ENCODE data around the gene HK1. TPM values are rescaled to one million over a fixed set of nuclear protein-coding genes. Genes with fewer than 3 reads are reported as not detected.
A peak's percentile ranks its signal among the peaks of the same experiment; 100 is the strongest.
"Not testable (repeated sequence)": the region's sequence is repeated elsewhere in the genome, so short reads cannot be mapped to it uniquely, and the experiment has no call there.

HK1 gene
- total RNA-seq, 2 experiments from 2014 or later, result 121 to 135 TPM

DNA sequence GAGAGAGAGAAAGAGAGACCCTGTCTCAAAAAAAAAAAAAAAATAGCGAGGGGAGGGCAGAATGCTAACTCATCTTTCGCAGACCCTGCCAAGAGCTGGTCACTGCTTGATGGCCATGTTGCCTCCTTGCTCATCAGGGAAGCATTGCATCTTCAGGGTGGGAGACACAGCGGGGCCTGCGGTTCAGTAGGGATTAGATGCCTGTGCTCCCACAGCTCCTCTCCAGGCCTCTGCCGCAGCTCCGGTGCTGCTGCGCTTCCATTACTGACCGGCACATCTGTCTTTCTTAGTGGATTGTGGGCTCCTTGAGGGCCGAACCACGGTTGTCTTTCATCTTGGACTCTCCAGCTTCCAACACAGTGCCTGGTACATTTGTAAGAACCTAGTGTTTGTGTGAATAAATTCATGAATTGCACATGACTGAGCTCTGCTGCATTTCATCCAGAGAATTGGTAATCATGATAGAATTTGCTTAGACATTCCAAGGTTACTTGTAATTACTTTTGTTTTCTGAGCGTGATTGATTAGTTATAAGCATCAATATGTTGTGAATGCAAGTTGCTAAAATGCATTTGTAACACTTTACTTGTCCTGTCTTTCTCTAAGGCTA is 16.8 kb downstream of the HK1 start:
- CTCF ChIA-PET, result no interaction called here
- ATAC-seq (no peak), DNase-seq (no peak)
- no peaks in the 10 kb centered on the region for H3K36me3 Mint-ChIP-seq
- no peak overlapping the region for H3K27ac Mint-ChIP-seq
- peaks cover 19% of the 10 kb centered on the region for H3K27me3 Mint-ChIP-seq
- H3K9me3 Mint-ChIP-seq (ENCODE audit: low read depth), result no peaks in the 10 kb centered on the region
- H3K4me1 Mint-ChIP-seq, result peaks cover 3% of the 10 kb centered on the region
- no peak overlapping the region for H3K4me3 Mint-ChIP-seq

DNA sequence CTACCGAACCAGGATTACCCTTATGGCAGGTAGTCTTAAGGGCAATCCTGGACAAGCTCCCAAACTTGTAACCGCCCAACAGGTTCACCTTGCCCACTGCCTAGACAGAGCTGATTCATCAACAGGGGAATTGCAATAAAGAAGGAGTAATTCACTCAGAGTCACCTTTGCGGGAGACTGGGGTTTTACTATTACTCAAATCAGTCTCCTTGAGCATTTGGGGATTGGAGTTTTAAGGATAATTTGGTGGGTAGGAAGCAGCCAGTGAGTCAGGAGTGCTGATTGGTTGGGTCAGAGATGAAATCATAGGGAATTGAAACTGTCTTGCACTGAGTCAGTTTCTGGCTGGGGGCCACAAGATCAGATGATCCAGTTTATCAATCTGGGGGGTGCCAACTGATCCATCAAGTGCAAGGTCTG is 25.3 kb downstream of the HK1 start:
- no peak overlapping the region for H3K27ac Mint-ChIP-seq
- H3K27me3 Mint-ChIP-seq, result no peaks in the 10 kb centered on the region
- no peaks in the 10 kb centered on the region for H3K36me3 Mint-ChIP-seq
- no peaks in the 10 kb centered on the region for H3K9me3 Mint-ChIP-seq (ENCODE audit: low read depth)
- H3K4me1 Mint-ChIP-seq, result no peaks in the 10 kb centered on the region
- H3K4me3 Mint-ChIP-seq, result no peak overlapping the region
- CTCF ChIA-PET, result interaction anchor here (1.5 kb wide), 1 partner anchor 20 kb away, joined by 4 read pairs; no protein-coding TSS in a partner anchor
- ATAC-seq (no peak), DNase-seq (no peak)

DNA sequence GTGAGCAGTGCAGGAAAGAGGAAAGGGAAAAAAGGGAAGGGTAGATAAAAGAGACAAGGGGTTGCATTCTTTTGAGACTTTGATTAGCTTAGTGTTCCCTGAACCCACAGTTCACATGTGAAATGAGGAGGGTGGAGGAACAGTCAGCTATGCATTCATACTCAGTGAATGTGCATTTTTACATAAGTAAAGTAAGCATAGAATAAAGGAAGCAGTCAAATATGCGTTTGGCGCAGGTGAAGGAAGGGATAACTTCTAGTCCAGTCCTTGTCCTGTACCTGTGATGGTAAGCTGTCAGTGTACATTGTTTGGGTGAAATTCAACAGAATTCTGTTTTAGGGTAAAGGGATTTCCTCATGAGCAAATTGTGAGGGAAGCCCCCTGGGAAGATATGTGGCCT is 28.1 kb downstream of the HK1 start:
- H3K9me3 Mint-ChIP-seq (ENCODE audit: low read depth), result no peaks in the 10 kb centered on the region
- CTCF ChIA-PET, result interaction anchor here (1.3 kb wide), 1 partner anchor 25 kb away, joined by 3 read pairs; no protein-coding TSS in a partner anchor
- DNase-seq, result no peak
- H3K36me3 Mint-ChIP-seq, result no peaks in the 10 kb centered on the region
- no peak overlapping the region for H3K27ac Mint-ChIP-seq
- no peak overlapping the region for H3K4me3 Mint-ChIP-seq
- H3K4me1 Mint-ChIP-seq, result no peaks in the 10 kb centered on the region
- H3K27me3 Mint-ChIP-seq, result no peaks in the 10 kb centered on the region
- ATAC-seq, result no peak

DNA sequence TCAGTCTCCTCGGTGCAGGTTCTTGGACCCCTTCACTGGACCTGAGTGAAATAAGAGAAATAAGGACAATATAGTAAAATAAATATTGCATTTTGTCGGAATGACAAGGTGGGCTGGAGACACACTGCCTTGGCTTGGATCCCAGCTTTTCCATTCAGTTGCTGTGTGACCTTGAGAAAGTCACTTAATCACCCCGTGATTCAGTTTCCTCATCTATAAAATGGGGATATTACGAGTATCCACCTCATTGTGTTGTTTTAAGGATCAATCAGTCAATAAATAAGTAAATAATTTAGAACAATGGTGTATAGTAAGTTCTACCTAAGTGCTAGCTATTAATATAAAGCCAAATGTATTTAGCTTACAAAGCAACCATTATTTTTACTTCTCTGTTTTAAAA is 29.1 kb downstream of the HK1 start:
- no peak for ATAC-seq
- no peaks in the 10 kb centered on the region for H3K4me1 Mint-ChIP-seq
- H3K4me3 Mint-ChIP-seq, result no peak overlapping the region
- no peaks in the 10 kb centered on the region for H3K36me3 Mint-ChIP-seq
- no peaks in the 10 kb centered on the region for H3K27me3 Mint-ChIP-seq
- no peak overlapping the region for H3K27ac Mint-ChIP-seq
- CTCF ChIA-PET, result no interaction called here
- H3K9me3 Mint-ChIP-seq (ENCODE audit: low read depth), result no peaks in the 10 kb centered on the region
- DNase-seq, result no peak

DNA sequence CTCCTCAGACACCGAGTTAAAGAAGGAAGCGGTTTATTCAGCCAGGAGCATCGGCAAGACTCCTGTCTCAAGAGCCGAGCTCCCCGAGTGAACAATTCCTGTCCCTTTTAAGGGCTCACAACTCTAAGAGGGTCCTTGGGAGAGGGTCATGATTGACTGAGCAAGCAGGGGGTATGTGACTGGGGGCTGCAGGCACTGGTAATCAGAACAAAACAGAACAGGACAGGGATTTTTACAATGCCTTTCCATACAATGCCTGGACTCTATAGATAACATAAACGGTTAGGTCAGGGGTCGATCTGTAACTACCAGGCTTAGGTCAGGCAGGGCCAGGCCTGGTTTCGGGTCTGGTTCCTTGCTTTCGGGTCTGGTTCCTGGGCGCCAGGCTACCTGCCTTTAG is 30.0 kb downstream of the HK1 start:
- H3K4me3 Mint-ChIP-seq; CTCF ChIA-PET; H3K27ac Mint-ChIP-seq; H3K27me3 Mint-ChIP-seq; ATAC-seq; DNase-seq; H3K4me1 Mint-ChIP-seq; H3K36me3 Mint-ChIP-seq; H3K9me3 Mint-ChIP-seq (ENCODE audit: low read depth): not testable (repeated sequence)

DNA sequence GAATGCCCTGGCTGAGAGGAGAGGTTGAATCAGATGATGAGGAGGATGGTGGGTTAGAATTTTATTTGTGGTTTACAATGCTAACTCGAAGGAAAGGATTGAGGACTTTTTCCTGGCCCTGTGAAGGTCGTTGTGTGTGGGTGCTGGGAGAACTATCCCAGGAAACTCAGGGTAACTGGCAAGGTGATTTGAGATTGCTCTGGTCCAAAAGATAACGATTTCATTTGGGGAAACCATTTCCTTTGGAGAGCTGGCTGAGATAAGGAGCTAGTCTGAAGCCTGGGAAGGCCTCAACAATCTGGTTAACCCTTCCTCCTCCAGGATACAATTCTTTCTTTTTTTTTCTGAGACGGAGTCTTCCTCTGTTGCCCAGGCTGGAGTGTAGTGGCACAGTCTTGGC is 33.0 kb downstream of the HK1 start:
- Mint-ChIP-seq H3K27me3 (no peaks in the 10 kb centered on the region), H3K9me3 (ENCODE audit: low read depth) (no peaks in the 10 kb centered on the region), H3K27ac (no peak overlapping the region), H3K4me3 (no peak overlapping the region), H3K4me1 (peaks cover 3% of the 10 kb centered on the region), H3K36me3 (no peaks in the 10 kb centered on the region)
- ATAC-seq (no peak), DNase-seq (no peak)
- CTCF ChIA-PET, result no interaction called here

DNA sequence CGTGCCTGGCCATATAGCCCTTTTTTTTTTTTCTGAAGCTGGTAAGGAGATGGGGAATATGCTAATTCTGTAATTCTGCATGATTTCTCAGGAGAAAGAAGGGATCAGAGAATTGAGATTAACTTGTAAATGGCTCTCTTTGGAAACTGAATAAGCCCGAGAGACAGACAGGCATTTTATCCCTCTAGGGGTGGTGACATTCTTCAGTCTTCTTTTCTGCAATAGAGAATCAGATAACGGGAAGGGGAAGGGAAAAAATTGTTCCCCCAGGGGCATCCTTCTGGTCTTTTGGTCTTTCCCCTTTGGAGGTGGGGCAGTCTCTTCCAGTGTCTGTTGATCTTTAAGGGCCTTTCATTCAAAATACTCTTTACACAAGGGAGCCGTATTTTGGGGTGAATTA is 34.2 kb downstream of the HK1 start:
- CTCF ChIA-PET, result no interaction called here
- no peaks in the 10 kb centered on the region for H3K9me3 Mint-ChIP-seq (ENCODE audit: low read depth)
- no peak overlapping the region for H3K27ac Mint-ChIP-seq
- H3K4me3 Mint-ChIP-seq, result no peak overlapping the region
- ATAC-seq, result no peak
- H3K4me1 Mint-ChIP-seq, result peaks cover 14% of the 10 kb centered on the region
- H3K27me3 Mint-ChIP-seq, result no peaks in the 10 kb centered on the region
- no peaks in the 10 kb centered on the region for H3K36me3 Mint-ChIP-seq
- no peak for DNase-seq

DNA sequence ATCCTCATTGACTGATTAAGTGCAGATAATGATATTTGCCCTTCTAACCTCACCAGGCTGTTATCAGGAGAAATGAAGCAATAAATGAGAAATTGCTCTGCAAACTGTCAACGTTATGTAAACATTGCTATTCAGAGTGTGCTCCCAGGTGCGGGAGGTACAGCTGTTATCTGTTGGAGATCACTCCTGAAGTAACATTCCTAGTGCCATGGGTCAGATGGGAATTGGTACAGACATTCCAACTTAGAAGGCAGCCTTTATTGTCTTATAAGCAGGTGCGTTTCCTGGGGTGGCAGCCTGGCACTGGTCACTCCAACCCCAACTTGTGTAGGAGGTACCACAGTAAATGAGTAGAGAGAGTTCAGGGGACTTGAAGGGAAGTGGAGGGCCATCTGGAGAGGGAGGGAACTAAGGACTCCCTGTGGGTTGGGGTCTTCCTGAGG is 36.8 kb downstream of the HK1 start:
- ATAC-seq (no peak), DNase-seq (no peak)
- Mint-ChIP-seq H3K9me3 (ENCODE audit: low read depth) (no peaks in the 10 kb centered on the region), H3K27ac (no peak overlapping the region), H3K4me3 (no peak overlapping the region), H3K4me1 (peaks cover 23% of the 10 kb centered on the region), H3K27me3 (no peaks in the 10 kb centered on the region), H3K36me3 (peaks cover 4% of the 10 kb centered on the region)
- CTCF ChIA-PET, result interaction anchor here (1.7 kb wide), 1 partner anchor 15 kb away, joined by 3 read pairs; no protein-coding TSS in a partner anchor

DNA sequence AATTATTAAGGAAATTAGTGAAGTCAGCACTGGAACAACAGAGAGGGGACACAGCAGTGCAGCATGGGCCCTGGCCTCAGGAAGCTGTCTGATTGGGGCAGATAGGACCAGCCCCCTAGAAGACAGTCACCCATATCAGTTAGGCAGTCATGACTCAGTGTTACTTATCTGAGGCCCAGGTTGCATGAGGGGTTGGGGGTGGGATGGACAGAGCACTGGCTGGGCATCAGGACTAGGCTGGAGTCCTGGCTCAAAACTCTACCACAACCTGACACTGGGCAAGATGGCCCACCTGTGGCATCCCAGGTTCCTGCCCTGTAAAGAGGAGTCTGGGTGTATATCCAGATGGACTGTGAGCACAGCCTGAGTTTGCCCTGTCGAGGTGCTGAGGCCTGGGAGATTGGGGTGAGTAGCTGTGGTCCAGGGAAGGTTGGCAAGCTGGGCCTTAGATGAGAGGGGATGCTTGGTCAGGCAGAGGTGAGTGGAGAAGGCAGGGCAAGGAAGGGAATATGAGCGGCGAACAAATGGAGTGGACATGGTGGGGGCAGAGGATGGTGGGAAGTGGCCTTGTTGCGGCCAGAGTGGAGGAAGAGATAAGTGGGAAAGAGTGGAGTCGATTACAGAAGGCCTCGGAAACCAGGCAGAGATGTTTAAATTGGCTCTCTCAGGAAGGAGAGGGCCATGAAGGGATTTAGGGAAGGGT is 37.5 kb downstream of the HK1 start:
- no peak for DNase-seq

DNA sequence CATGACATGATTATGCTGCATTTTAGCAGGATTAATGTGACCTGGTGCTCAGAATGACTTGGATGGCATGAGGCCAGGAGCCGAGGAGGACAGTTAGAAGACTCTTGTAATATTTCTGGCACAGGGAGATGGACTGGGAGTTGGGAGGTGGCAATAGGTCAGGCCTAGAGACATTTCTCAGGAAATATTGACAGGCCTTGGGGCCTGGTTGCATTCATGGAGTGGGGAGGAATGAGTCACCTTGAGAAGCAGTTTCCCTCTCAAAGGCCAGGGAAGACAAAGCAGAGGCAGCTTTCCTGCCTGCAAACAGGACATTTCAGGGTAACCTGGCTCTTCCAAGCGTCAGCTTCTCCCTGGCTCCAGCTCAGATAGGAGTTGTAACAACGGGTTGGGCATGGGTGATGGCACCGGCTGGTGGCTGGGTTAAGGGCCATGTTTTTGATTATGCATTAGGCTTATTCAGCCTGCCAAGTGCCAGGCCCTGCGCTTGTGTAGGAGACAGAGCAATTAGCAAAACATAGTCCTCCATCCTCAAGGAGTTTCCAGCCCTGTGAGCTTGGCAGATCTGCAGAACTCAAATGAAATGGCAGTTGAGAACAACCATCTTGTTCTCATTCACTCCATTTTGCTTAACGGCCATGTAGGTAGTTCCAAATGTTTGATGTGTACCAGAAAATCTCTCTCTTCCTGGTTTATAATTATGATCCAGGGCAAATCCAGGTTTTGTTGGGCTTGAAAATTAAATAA is 38.2 kb downstream of the HK1 start:
- Mint-ChIP-seq H3K4me3 (no peak overlapping the region), H3K27ac (peak overlapping the region; percentile 10), H3K9me3 (ENCODE audit: low read depth) (no peaks in the 10 kb centered on the region), H3K27me3 (no peaks in the 10 kb centered on the region), H3K4me1 (peaks cover 37% of the 10 kb centered on the region), H3K36me3 (peaks cover 8% of the 10 kb centered on the region)
- no peak for DNase-seq
- CTCF ChIA-PET, result interaction anchor here (1.3 to 4.2 kb wide), 3 partner anchors 75 to 191 kb away, joined by 5 to 24 read pairs (median 7); no protein-coding TSS in a partner anchor
- ATAC-seq, result no peak

More for the DNA sequence above, 37.5 kb downstream of the HK1 start:
- no peak overlapping the region for H3K27ac Mint-ChIP-seq
- H3K36me3 Mint-ChIP-seq, result peaks cover 4% of the 10 kb centered on the region
- no peak for ATAC-seq
- H3K4me3 Mint-ChIP-seq, result no peak overlapping the region
- no peaks in the 10 kb centered on the region for H3K27me3 Mint-ChIP-seq
- CTCF ChIA-PET, result no interaction called here
- H3K4me1 Mint-ChIP-seq, result peaks cover 29% of the 10 kb centered on the region
- H3K9me3 Mint-ChIP-seq (ENCODE audit: low read depth), result no peaks in the 10 kb centered on the region

DNA sequence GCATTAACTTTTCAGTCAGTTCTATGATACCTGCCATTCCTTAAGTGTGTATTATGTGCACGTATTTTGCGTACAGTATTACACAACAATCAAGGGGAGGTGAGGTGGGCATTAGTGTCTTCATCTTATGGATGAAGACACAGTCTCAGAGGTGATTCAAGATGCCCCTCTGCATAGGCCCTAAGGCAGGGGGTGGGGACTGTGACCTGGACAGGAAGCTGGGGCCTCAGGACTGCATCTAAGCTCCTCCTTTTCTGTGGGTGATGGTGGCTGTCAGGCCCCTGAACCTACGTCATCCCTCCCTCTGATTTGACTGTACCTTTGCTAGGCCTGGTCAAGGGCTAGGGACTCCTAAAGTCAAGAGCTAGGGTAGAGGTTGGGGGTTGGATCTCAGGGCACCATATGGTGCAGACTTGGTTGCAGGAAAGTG is 38.9 kb downstream of the HK1 start:
- Mint-ChIP-seq H3K9me3 (ENCODE audit: low read depth) (no peaks in the 10 kb centered on the region), H3K4me3 (peak overlapping the region; percentile 97), H3K4me1 (peaks cover 44% of the 10 kb centered on the region), H3K27ac (peak overlapping the region; percentile 93), H3K36me3 (peaks cover 8% of the 10 kb centered on the region), H3K27me3 (no peaks in the 10 kb centered on the region)
- CTCF ChIA-PET, result interaction anchor here (0.7 to 4.2 kb wide), 9 partner anchors 19 to 291 kb away, joined by 3 to 24 read pairs (median 3); no protein-coding TSS in a partner anchor
- ATAC-seq (peak; percentile 9), DNase-seq (peak; percentile 81)

DNA sequence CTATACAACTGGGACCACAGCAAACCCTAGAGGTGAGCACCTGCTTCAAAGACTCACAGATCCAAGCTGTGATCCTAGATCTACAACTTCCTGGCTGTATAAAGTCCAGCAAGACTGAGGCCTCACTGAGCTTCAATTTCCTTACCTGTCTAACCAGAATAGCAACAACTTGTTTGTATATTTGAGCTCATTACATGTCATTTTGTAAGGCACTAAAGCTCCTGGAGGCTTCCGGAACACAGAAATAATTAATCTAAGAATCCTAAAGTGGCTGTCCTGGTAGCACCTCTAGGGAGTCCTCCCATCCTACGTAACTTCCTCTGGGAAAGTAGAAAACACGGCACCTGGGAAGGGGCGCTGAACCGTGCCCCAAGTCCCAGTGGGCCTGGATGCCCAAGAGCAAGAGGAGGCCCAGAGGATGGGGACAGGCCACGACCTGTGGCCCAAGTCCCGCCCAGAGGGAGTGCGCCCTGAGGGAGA is 39.4 kb downstream of the HK1 start:
- CTCF ChIA-PET, result interaction anchor here (0.7 to 4.2 kb wide), 13 partner anchors 10 to 292 kb away, joined by 3 to 24 read pairs (median 5); no protein-coding TSS in a partner anchor
- H3K27ac Mint-ChIP-seq, result peak overlapping the region; percentile 93
- no peaks in the 10 kb centered on the region for H3K9me3 Mint-ChIP-seq (ENCODE audit: low read depth)
- DNase-seq (no peak), ATAC-seq (no peak)
- H3K27me3 Mint-ChIP-seq, result no peaks in the 10 kb centered on the region
- peak overlapping the region; percentile 97 for H3K4me3 Mint-ChIP-seq
- peaks cover 8% of the 10 kb centered on the region for H3K36me3 Mint-ChIP-seq
- H3K4me1 Mint-ChIP-seq, result peaks cover 46% of the 10 kb centered on the region

DNA sequence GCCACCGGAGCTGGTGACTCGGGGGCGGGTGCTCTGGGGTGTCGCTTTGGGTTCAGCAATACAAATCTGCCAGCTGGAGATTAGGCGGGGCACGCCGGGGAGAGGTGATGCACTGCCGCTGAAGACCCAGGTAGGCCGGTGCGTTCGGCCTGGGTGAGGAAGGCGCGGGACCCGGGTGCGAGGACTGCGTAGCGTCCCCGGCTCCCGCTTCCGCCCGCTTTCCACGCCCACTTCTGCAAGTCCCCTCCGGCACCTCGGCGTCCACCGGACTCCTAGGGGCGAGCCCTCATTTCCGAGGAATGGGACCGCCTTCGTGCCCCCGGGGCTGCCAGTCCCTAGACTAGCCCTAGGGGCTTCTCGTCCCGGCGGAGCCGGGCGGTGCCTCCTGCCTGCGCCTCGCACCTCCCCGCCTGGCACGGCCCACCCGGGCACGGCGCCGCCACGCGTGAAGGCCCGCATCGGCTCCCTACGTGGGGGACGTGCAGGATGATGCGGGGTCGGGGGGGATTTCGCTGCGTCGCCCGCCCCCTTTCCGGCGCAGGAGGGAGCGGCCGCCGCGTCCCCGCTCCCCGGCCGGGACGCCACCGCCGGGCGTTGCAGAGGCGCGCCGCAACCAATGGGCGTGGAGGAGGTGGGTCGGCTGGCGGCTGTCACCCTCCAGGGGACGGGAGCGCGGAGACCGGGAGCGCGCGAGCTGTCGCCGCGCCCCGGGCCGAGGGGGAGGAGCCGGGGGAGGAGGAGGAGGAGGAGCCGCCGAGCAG is 40.0 kb downstream of the HK1 start:
- peak overlapping the region; percentile 93 for H3K27ac Mint-ChIP-seq
- no peaks in the 10 kb centered on the region for H3K27me3 Mint-ChIP-seq
- H3K9me3 Mint-ChIP-seq (ENCODE audit: low read depth), result no peaks in the 10 kb centered on the region
- peaks cover 8% of the 10 kb centered on the region for H3K36me3 Mint-ChIP-seq
- DNase-seq, result peak; percentile 95
- peak; percentile 89 for ATAC-seq
- peak overlapping the region; percentile 97 for H3K4me3 Mint-ChIP-seq
- CTCF ChIA-PET, result interaction anchor here (0.9 to 4.2 kb wide), 14 partner anchors 9 to 293 kb away, joined by 3 to 24 read pairs (median 5); no protein-coding TSS in a partner anchor
- H3K4me1 Mint-ChIP-seq, result peaks cover 48% of the 10 kb centered on the region

Measured in activated CD8-positive, alpha-beta memory T cell treated with anti-CD3 and anti-CD28 coated beads, Interleukin-2, amount 10 ng/mL, durations not matched to agents 7 days and 5 days (primary cell).